ENCODE data around the gene MRPL37.

The MRPL37 gene

DNA sequence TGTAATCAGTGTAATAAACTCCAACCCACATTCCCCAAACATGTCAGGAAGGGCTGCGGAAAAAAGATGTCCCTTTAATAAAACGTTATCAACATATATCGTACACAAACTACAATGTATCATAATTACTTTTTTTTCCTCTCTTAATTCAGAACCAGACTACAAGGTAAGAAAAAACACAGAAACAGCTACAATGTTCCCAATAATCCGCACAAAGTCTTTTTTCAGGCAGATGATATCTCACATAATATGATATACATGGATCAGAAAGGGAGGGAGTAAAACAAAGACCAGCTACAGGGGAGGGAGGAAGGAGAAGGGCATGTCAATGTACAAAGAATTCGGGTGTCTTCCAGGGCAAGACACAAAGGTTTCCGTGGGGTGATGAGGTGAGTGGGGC is 25.4 kb downstream of the MRPL37 start:
- H3K79me2 ChIP-seq (ENCODE audit: low read length), result no peaks in the 10 kb centered on the region
- no peaks in the 10 kb centered on the region for H3K27me3 ChIP-seq (ENCODE audit: low read depth, low read length)
- H3K4me1 ChIP-seq (ENCODE audit: low read length), result no peaks in the 10 kb centered on the region
- no peaks in the 10 kb centered on the region for H4K20me1 ChIP-seq (ENCODE audit: insufficient read depth, low read length)
- H2AFZ ChIP-seq (ENCODE audit: low read depth, low read length), result no peak overlapping the region
- H3K9ac ChIP-seq (ENCODE audit: low read length), result no peak overlapping the region
- no peak overlapping the region for H3K27ac ChIP-seq (ENCODE audit: low read length)
- H3K4me3 ChIP-seq (ENCODE audit: low read length), result no peak overlapping the region
- no peaks in the 10 kb centered on the region for H3K9me3 ChIP-seq (ENCODE audit: insufficient read depth, low read length)
- H3K4me2 ChIP-seq (ENCODE audit: low read length), result no peak overlapping the region
- no peak for TF ChIP-seq EZH2phosphoT487 (IDR thresholded peaks at IDR 0.05; ENCODE audit: low read depth)
- TF ChIP-seq, protein P1, sequence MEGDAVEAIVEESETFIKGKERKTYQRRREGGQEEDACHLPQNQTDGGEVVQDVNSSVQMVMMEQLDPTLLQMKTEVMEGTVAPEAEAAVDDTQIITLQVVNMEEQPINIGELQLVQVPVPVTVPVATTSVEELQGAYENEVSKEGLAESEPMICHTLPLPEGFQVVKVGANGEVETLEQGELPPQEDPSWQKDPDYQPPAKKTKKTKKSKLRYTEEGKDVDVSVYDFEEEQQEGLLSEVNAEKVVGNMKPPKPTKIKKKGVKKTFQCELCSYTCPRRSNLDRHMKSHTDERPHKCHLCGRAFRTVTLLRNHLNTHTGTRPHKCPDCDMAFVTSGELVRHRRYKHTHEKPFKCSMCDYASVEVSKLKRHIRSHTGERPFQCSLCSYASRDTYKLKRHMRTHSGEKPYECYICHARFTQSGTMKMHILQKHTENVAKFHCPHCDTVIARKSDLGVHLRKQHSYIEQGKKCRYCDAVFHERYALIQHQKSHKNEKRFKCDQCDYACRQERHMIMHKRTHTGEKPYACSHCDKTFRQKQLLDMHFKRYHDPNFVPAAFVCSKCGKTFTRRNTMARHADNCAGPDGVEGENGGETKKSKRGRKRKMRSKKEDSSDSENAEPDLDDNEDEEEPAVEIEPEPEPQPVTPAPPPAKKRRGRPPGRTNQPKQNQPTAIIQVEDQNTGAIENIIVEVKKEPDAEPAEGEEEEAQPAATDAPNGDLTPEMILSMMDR (IDR thresholded peaks at IDR 0.05; ENCODE audit: low read depth, low read length), result no peak
- peaks cover 3% of the 10 kb centered on the region for H3K36me3 ChIP-seq (replicated peaks; ENCODE audit: low read depth, low read length)

DNA sequence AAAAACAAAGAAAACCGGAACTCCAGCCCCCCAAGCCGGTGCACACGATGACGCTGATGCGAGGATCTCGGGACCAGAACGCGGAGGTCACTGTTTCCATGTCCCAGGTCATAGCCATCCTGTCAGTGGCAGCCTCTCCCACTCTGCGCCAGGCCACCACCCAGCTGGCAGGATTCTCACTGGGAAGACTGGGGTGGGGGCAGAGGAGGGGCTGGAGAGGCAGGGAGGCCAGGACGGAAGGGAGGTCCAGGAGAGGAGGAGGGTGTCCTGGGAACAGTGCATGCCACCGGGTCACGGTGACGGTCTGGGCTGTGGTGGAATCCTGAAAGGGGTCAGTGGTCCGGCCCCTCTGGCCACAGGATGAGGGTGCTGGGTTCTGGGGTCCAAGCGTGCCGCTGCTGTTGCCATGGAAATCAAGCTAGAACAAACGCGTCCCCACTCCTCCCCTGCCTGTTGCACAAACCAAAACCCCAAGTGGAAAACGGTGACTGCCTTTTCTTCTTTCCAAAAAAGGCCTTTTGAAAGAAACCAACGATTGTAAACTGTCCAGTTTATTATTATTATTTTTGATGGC is 26.1 kb downstream of the MRPL37 start:
- no peak overlapping the region for H3K27ac ChIP-seq (ENCODE audit: low read length)
- no peak for TF ChIP-seq EZH2phosphoT487 (IDR thresholded peaks at IDR 0.05; ENCODE audit: low read depth)
- TF ChIP-seq, protein P1 (IDR thresholded peaks at IDR 0.05; ENCODE audit: low read depth, low read length), result no peak
- no peaks in the 10 kb centered on the region for H3K4me1 ChIP-seq (ENCODE audit: low read length)
- no peak overlapping the region for H3K4me2 ChIP-seq (ENCODE audit: low read length)
- H2AFZ ChIP-seq (ENCODE audit: low read depth, low read length), result no peak overlapping the region
- H3K9me3 ChIP-seq (ENCODE audit: insufficient read depth, low read length), result no peaks in the 10 kb centered on the region
- H3K79me2 ChIP-seq (ENCODE audit: low read length), result no peaks in the 10 kb centered on the region
- H4K20me1 ChIP-seq (ENCODE audit: insufficient read depth, low read length), result no peaks in the 10 kb centered on the region
- H3K36me3 ChIP-seq (replicated peaks; ENCODE audit: low read depth, low read length), result no peaks in the 10 kb centered on the region
- no peak overlapping the region for H3K4me3 ChIP-seq (ENCODE audit: low read length)
- H3K9ac ChIP-seq (ENCODE audit: low read length), result no peak overlapping the region
- no peaks in the 10 kb centered on the region for H3K27me3 ChIP-seq (ENCODE audit: low read depth, low read length)

DNA sequence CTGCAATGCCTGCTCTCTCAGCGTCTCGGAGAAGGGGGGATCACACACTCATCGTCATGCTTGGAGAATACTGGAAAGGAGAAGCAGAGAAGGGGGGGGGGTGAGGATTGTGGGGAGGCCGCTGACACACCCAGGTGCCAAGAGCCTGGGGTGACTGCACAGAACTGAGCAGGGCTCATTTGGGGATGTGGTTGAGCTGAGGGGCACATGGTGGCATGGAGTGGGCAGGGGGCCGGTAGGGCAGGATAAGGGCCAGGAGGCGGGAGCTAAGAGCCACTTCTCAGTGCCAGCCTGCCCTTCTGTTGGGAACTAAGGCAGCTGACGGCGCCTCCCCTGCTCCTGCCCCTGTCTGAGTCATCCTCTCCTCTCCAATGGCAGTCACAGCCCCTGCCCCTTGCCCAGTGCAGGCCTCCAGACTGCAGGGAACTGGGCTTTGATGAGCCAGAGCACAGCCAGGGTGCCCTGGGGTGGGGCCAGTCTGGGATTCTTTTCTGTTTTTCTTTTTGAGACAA is 27.2 kb downstream of the MRPL37 start:
- Histone ChIP-seq H3K79me2 (ENCODE audit: low read length) (no peaks in the 10 kb centered on the region), H3K27me3 (ENCODE audit: low read depth, low read length) (no peaks in the 10 kb centered on the region), H3K4me3 (ENCODE audit: low read length) (no peak overlapping the region), H2AFZ (ENCODE audit: low read depth, low read length) (no peak overlapping the region), H3K27ac (ENCODE audit: low read length) (no peak overlapping the region), H3K9me3 (ENCODE audit: insufficient read depth, low read length) (no peaks in the 10 kb centered on the region), H4K20me1 (ENCODE audit: insufficient read depth, low read length) (no peaks in the 10 kb centered on the region), H3K4me2 (ENCODE audit: low read length) (no peak overlapping the region), H3K4me1 (ENCODE audit: low read length) (no peaks in the 10 kb centered on the region), H3K9ac (ENCODE audit: low read length) (no peak overlapping the region), H3K36me3 (replicated peaks; ENCODE audit: low read depth, low read length) (no peaks in the 10 kb centered on the region)
- TF ChIP-seq, protein P1 (IDR thresholded peaks at IDR 0.05; ENCODE audit: low read depth, low read length), result no peak
- no peak for TF ChIP-seq EZH2phosphoT487 (IDR thresholded peaks at IDR 0.05; ENCODE audit: low read depth)

DNA sequence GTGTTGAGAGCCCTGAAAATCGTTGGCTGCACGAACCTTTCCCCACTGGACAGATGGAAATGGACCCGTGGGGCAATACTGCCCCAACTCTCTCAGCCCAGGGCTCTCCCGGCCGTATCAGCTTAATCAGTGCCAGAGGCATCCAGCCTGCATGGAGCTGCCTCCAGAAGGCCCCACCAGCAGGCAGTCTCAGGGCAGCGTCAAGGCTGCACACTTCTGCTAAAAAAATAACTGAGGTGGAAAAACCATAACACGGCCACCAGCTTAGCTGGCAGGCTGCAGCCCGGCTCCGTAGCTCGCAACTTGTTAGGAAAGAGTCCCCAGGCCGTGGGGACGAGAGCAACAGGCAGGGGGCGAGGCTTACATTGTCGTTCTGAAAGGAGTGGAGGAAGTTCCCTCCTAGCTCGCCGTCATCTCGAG is 27.9 kb downstream of the MRPL37 start:
- H2AFZ ChIP-seq (ENCODE audit: low read depth, low read length), result no peak overlapping the region
- no peaks in the 10 kb centered on the region for H3K36me3 ChIP-seq (replicated peaks; ENCODE audit: low read depth, low read length)
- H3K79me2 ChIP-seq (ENCODE audit: low read length), result no peaks in the 10 kb centered on the region
- no peak overlapping the region for H3K27ac ChIP-seq (ENCODE audit: low read length)
- no peak overlapping the region for H3K4me3 ChIP-seq (ENCODE audit: low read length)
- TF ChIP-seq, protein P1 (IDR thresholded peaks at IDR 0.05; ENCODE audit: low read depth, low read length), result no peak
- no peak for TF ChIP-seq EZH2phosphoT487 (IDR thresholded peaks at IDR 0.05; ENCODE audit: low read depth)
- H3K4me2 ChIP-seq (ENCODE audit: low read length), result no peak overlapping the region
- H3K27me3 ChIP-seq (ENCODE audit: low read depth, low read length), result no peaks in the 10 kb centered on the region
- H3K4me1 ChIP-seq (ENCODE audit: low read length), result no peaks in the 10 kb centered on the region
- H3K9ac ChIP-seq (ENCODE audit: low read length), result no peak overlapping the region
- no peaks in the 10 kb centered on the region for H4K20me1 ChIP-seq (ENCODE audit: insufficient read depth, low read length)
- H3K9me3 ChIP-seq (ENCODE audit: insufficient read depth, low read length), result no peaks in the 10 kb centered on the region

Measured in OCI-LY3 (cell line).